HG02870 (cell line): Measurements from ENCODE around the gene STIM1.

Experiments
- ATAC-seq: cut with Tn5 transposase; IDR thresholded peaks from one replicate; pipeline ENCODE4 v1.9.1; 2021; ENCODE audit warnings: mild to moderate bottlenecking, moderate library complexity; ENCODE audit not compliant: unreplicated experiment

STIM1 gene

GRCh38 chr11:3830088-3830487 lies 25.4 kb upstream of the STIM1 start:
- ATAC-seq: no peak

GRCh38 chr11:3830730-3831129 lies 24.7 kb upstream of the STIM1 start:
- ATAC-seq: no peak

GRCh38 chr11:3831378-3832239 lies 23.9 kb upstream of the STIM1 start:
- ATAC-seq: no peak

GRCh38 chr11:3832816-3833215 lies 22.6 kb upstream of the STIM1 start:
- no peak for ATAC-seq

- ATAC-seq: no peak
Observed at GRCh38 chr11:3833449-3833848, 22.0 kb upstream of the STIM1 start.

GRCh38 chr11:3834349-3834663 lies 21.2 kb upstream of the STIM1 start:
- no peak for ATAC-seq

GRCh38 chr11:3834664-3835461 lies 20.6 kb upstream of the STIM1 start:
- ATAC-seq: no peak

- no peak for ATAC-seq
Observed at GRCh38 chr11:3835751-3836150, 19.7 kb upstream of the STIM1 start.

GRCh38 chr11:3836903-3837302 lies 18.6 kb upstream of the STIM1 start:
- no peak for ATAC-seq

GRCh38 chr11:3837793-3838192 lies 17.7 kb upstream of the STIM1 start:
- ATAC-seq: no peak

- ATAC-seq: no peak
Observed at GRCh38 chr11:3838504-3838903, 17.0 kb upstream of the STIM1 start.

- ATAC-seq: peak; percentile 0
Observed at GRCh38 chr11:3840004-3840869, 15.2 kb upstream of the STIM1 start.

- peak; percentile 19 for ATAC-seq
Observed at GRCh38 chr11:3840870-3841425, 14.5 kb upstream of the STIM1 start, which contains the start of gene RHOG. RHOG (minus strand) TSS chr11:3840959; CDS start chr11:3828138, 12,821 bp downstream.

- ATAC-seq: peak; percentile 48
Observed at GRCh38 chr11:3841426-3842350, 13.8 kb upstream of the STIM1 start.

GRCh38 chr11:3843326-3843725 lies 12.1 kb upstream of the STIM1 start:
- ATAC-seq: no peak

- ATAC-seq: no peak
Observed at GRCh38 chr11:3845246-3845645, 10.2 kb upstream of the STIM1 start.

GRCh38 chr11:3845670-3846069 lies 9.8 kb upstream of the STIM1 start:
- ATAC-seq: no peak

- ATAC-seq: no peak
Observed at GRCh38 chr11:3849297-3849874, 6.1 kb upstream of the STIM1 start.

GRCh38 chr11:3853545-3853842 lies 2.0 kb upstream of the STIM1 start:
- no peak for ATAC-seq
